H1 (cell line): ENCODE results near the gene TMC4. TPM values are rescaled to one million over a fixed set of nuclear protein-coding genes. Genes with fewer than 3 reads are reported as not detected.

Experiments used
- CTCF ChIA-PET: fragments of 300-600 bp; sonication (Branson Sonifier 250); formaldehyde crosslinking; loops from one replicate; lab custom pipeline; 2021; ENCODE audit not compliant: partially characterized antibody; lab: Charles Lee
- POLR2A ChIA-PET: fragments of 300-600 bp; sonication (Branson Sonifier 250); formaldehyde crosslinking; loops from one replicate; lab custom pipeline; 2021; ENCODE audit warnings: inconsistent platforms; ENCODE audit not compliant: partially characterized antibody; lab: Charles Lee
- DNase-seq, 2 experiments: peaks; one replicate each; pipeline versions ENCODE4 v3.0.0 to v3.0.0-alpha.2; 2010 to 2022; ENCODE audit warnings: low spot score in 2 of 2, low read depth in 1 of 2, mixed read lengths in 1 of 2
- FAIRE-seq: peaks from 2 replicates; lab custom pipeline; 2011; peaks lifted over from hg19 to GRCh38; lab: Jason Lieb, UNC
- H2AFZ ChIP-seq: 2 replicates; pipeline ENCODE4 v1.8.1; 2012; ENCODE audit warnings: low read length, inconsistent platforms
- H2AK5ac ChIP-seq: 2 replicates; pipeline ENCODE4 v1.6.1; 2013; ENCODE audit warnings: low read depth, low read length
- H2BK120ac ChIP-seq: replicated peaks from 2 replicates; pipeline ENCODE3; 2013; ENCODE audit warnings: low read depth, low read length, inconsistent platforms
- H2BK12ac ChIP-seq: 2 replicates; pipeline ENCODE4 v1.6.1; 2013; ENCODE audit warnings: low read depth, low read length
- H2BK15ac ChIP-seq: 2 replicates; pipeline ENCODE4 v1.6.1; 2013; ENCODE audit warnings: low read length
- H2BK20ac ChIP-seq: 2 replicates; pipeline ENCODE4 v1.6.1; 2013; ENCODE audit warnings: low read length
- H2BK5ac ChIP-seq: 2 replicates; pipeline ENCODE4 v1.6.1; 2013; ENCODE audit warnings: low read depth, low read length
- H3K14ac ChIP-seq: 2 replicates; pipeline ENCODE4 v1.6.1; 2013; ENCODE audit warnings: inconsistent platforms; ENCODE audit not compliant: insufficient read length
- H3K18ac ChIP-seq: 2 replicates; pipeline ENCODE4 v1.6.1; 2013; ENCODE audit warnings: low read length; ENCODE audit errors: extremely low read depth
- H3K23ac ChIP-seq: 2 replicates; pipeline ENCODE4 v1.6.1; 2013; ENCODE audit warnings: inconsistent platforms; ENCODE audit not compliant: insufficient read length
- H3K23me2 ChIP-seq: 2 replicates; pipeline ENCODE4 v1.6.1; 2013; ENCODE audit warnings: low read depth, low read length
- H3K27ac ChIP-seq: 2 replicates; pipeline ENCODE4 v1.6.1; 2011; ENCODE audit warnings: low read depth, low read length, inconsistent platforms
- H3K27me3 ChIP-seq, 4 experiments: replicated peaks in 1 of 4; 1 replicate in 1 of 4; 2 replicates in 3 of 4; pipeline versions ENCODE4 v1.6.1 to v1.8.1; 2011 to 2013; ENCODE audit warnings: low read length in 3 of 4, mild to moderate bottlenecking in 3 of 4, inconsistent platforms in 2 of 4, mixed read lengths in 2 of 4, moderate library complexity in 1 of 4; ENCODE audit not compliant: control insufficient read depth in 3 of 4, insufficient read depth in 3 of 4; ENCODE audit errors: extremely low read depth in 1 of 4
- H3K36me3 ChIP-seq, 4 experiments: 2 replicates each; pipeline versions ENCODE4 v1.6.1 to v1.8.1; 2011 to 2013; ENCODE audit warnings: mild to moderate bottlenecking in 4 of 4, low read length in 3 of 4, moderate library complexity in 2 of 4, control low read depth in 1 of 4, inconsistent platforms in 1 of 4; ENCODE audit not compliant: insufficient read depth in 4 of 4, control insufficient read depth in 2 of 4
- H3K4ac ChIP-seq: replicated peaks from 2 replicates; pipeline ENCODE3; 2013; ENCODE audit warnings: low read length, low read depth, mixed read lengths, inconsistent platforms; ENCODE audit not compliant: insufficient read length
- H3K4me1 ChIP-seq, 4 experiments: replicated peaks in 1 of 4; 1 replicate in 1 of 4; 2 replicates in 3 of 4; pipeline versions ENCODE4 v1.6.1 to v1.8.1; 2011 to 2013; ENCODE audit warnings: low read length in 3 of 4, inconsistent platforms in 2 of 4, mixed read lengths in 1 of 4; ENCODE audit not compliant: insufficient read depth in 4 of 4, control insufficient read depth in 3 of 4
- H3K4me2 ChIP-seq, 2 experiments: 2 replicates each; pipeline versions ENCODE4 v1.6.1 to v1.8.1; 2011 to 2013; ENCODE audit warnings: low read depth in 2 of 2, low read length in 2 of 2, control low read depth in 1 of 2, inconsistent platforms in 1 of 2, mild to moderate bottlenecking in 1 of 2; ENCODE audit not compliant: insufficient read depth in 1 of 2
- H3K4me3 ChIP-seq, 4 experiments: fragments of 200-600, 300-600 bp in 1 of 4; sonication (generic), shearing (Covaris generic), sonication (Bioruptor Twin) in 1 of 4; 2 replicates each; pipeline versions ENCODE4 v1.5.1 to v1.8.1; 2011 to 2016; ENCODE audit warnings: low read length in 4 of 4, low read depth in 3 of 4, control low read depth in 2 of 4, inconsistent platforms in 2 of 4, mild to moderate bottlenecking in 2 of 4, mixed read lengths in 1 of 4, moderate library complexity in 1 of 4; ENCODE audit not compliant: insufficient read depth in 2 of 4; ENCODE audit errors: extremely low read depth in 1 of 4
- H3K56ac ChIP-seq: replicated peaks from 2 replicates; pipeline ENCODE3; 2013; ENCODE audit warnings: low read depth, mild to moderate bottlenecking, mixed read lengths, low read length, inconsistent platforms; ENCODE audit not compliant: insufficient read length
- H3K79me1 ChIP-seq: 2 replicates; pipeline ENCODE4 v1.6.1; 2013; ENCODE audit warnings: low read depth, low read length, control low read depth
- H3K79me2 ChIP-seq, 2 experiments: 2 replicates each; pipeline versions ENCODE4 v1.6.1 to v1.8.1; 2012 to 2013; ENCODE audit warnings: low read length in 2 of 2, mild to moderate bottlenecking in 2 of 2, inconsistent platforms in 1 of 2; ENCODE audit not compliant: insufficient read depth in 2 of 2, control insufficient read depth in 1 of 2
- H3K9ac ChIP-seq, 4 experiments: replicated peaks in 1 of 4; 1 replicate in 1 of 4; 2 replicates in 3 of 4; pipeline versions ENCODE4 v1.6.1 to v1.8.1; 2011 to 2013; ENCODE audit warnings: low read depth in 3 of 4, low read length in 3 of 4, control low read depth in 2 of 4, mild to moderate bottlenecking in 2 of 4, moderate library complexity in 2 of 4, inconsistent platforms in 1 of 4; ENCODE audit errors: extremely low read depth in 1 of 4
- H3K9me3 ChIP-seq, 2 experiments: 2 replicates each; pipeline versions ENCODE4 v1.6.1 to v1.8.1; 2012 to 2013; ENCODE audit warnings: mild to moderate bottlenecking in 2 of 2, moderate library complexity in 2 of 2, control low read depth in 1 of 2, inconsistent platforms in 1 of 2, low read depth in 1 of 2, low read length in 1 of 2, mixed read lengths in 1 of 2; ENCODE audit not compliant: insufficient read depth in 2 of 2
- H4K20me1 ChIP-seq, 2 experiments: replicated peaks in 1 of 2; 2 replicates each; pipeline versions ENCODE3 to v1.8.1; 2011 to 2013; ENCODE audit warnings: inconsistent platforms in 2 of 2, low read length in 2 of 2, mild to moderate bottlenecking in 1 of 2; ENCODE audit not compliant: insufficient read depth in 2 of 2, control insufficient read depth in 1 of 2
- H4K5ac ChIP-seq: 2 replicates; pipeline ENCODE4 v1.6.1; 2013; ENCODE audit warnings: low read length, low read depth, mixed read lengths, inconsistent platforms; ENCODE audit not compliant: insufficient read length
- H4K8ac ChIP-seq: 2 replicates; pipeline ENCODE4 v1.8.0; 2013; ENCODE audit warnings: mild to moderate bottlenecking, moderate library complexity, low read length, inconsistent platforms; ENCODE audit not compliant: insufficient read depth; ENCODE audit errors: extremely low read depth
- H4K91ac ChIP-seq: replicated peaks from 2 replicates; pipeline ENCODE3; 2013; ENCODE audit warnings: low read length, mixed read lengths, inconsistent platforms; ENCODE audit not compliant: insufficient read length
- CTBP2 ChIP-seq: IDR thresholded peaks from 2 replicates; pipeline ENCODE4 v1.7.0; 2011; ENCODE audit warnings: borderline replicate concordance, mild to moderate bottlenecking, moderate library complexity, mixed read lengths, low read length; ENCODE audit not compliant: insufficient read depth, insufficient read length
- WGBS, 2 experiments: shearing (Covaris generic) in 1 of 2; methylation state at CpG; one replicate each; pipeline versions ENCODE4 v1.1.6 to v1.1.7; 2013 to 2015; ENCODE audit warnings: low lambda C conversion rate in 2 of 2, mixed read lengths in 2 of 2, inconsistent platforms in 1 of 2, low coverage in 1 of 2, missing lambda C conversion rate in 1 of 2; ENCODE audit not compliant: insufficient replicate concordance in 2 of 2, insufficient coverage in 1 of 2, insufficient read length in 1 of 2; ENCODE audit errors: extremely low coverage in 1 of 2, missing lambda C conversion rate in 1 of 2; 5-methylcytosine and 5-hydroxymethylcytosine counted together
- polyA plus RNA-seq, 7 experiments: library from polyadenylated mRNA; depleted of rRNA in 3 of 7; stranded (reverse) in 5 of 7; unstranded in 2 of 7; fragments of >200 nt in 5 of 7; fragments of 200-250 nt in 2 of 7; gene quantifications; 1 replicate in 5 of 7; 2 replicates in 1 of 7; 4 replicates in 1 of 7; pipeline versions ENCODE4 v1.2.1 to v1.2.3, GENCODE V29; 2011 to 2013; ENCODE audit warnings: missing spikeins in 2 of 7, mixed read lengths in 2 of 7
- total RNA-seq: library from RNA; stranded (reverse); fragmentation: NEBNext Ultra II Directional; extraction: Animal tissue kit (Norgen Biotek cat#: 25700); gene quantifications from 2 replicates; pipeline ENCODE4 v1.2.1, GENCODE V29; 2021

TMC4 gene
- total and polyA plus RNA-seq, 2 of the 8 experiments (the other 6 are each of a cell fraction or from before 2014, with no cell fraction given) = 5.5 to 6.3 TPM

DNA sequence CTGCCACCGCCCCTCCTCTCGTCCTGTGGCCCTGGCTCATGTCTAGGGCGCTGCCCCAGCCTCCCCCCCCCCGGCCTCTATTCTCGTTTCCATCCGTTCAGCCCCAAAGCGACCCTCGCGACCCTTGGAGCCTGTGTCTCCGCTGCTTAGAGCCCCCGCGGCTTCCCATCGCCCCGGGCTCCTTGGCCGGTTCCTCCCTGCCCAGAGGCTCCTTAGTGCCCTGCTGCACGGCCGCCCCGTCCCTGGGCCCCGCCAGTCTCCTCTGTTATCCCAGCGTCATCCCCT, 44.6 kb downstream of the TMC4 start:
- no peak overlapping the region for H3K56ac ChIP-seq
- POLR2A ChIA-PET = interaction anchor here (2.9 kb wide), 1 partner anchor 10 kb away, joined by 13 read pairs; no protein-coding TSS in a partner anchor

More for the DNA sequence above, 44.6 kb downstream of the TMC4 start:
- Histone ChIP-seq H2BK12ac (no peak overlapping the region), H2AK5ac (no peak overlapping the region), H2BK20ac (no peak overlapping the region), H3K79me2 (no peaks in the 10 kb centered on the region), H3K4me3 (no peak overlapping the region), H4K8ac (no peak overlapping the region), H3K4me2 (no peak overlapping the region), H3K9me3 (peaks cover 0 to 6% of the 10 kb centered on the region in 2 experiments; a peak in 2 of 4 replicates), H4K20me1 (peaks cover 0 to 6% of the 10 kb centered on the region in 2 experiments), H3K14ac (no peak overlapping the region), H3K27me3 (no peaks in the 10 kb centered on the region), H2BK120ac (no peak overlapping the region), H4K91ac (no peak overlapping the region), H3K23me2 (no peaks in the 10 kb centered on the region), H2BK5ac (no peak overlapping the region), H3K4ac (no peak overlapping the region), H3K36me3 (peaks cover 21 to 76% (median 38%) of the 10 kb centered on the region in 4 experiments), H3K23ac (no peak overlapping the region), H2AFZ (no peak overlapping the region), H3K18ac (no peak overlapping the region), H3K9ac (no peak overlapping the region), H3K4me1 (no peaks in the 10 kb centered on the region), H3K79me1 (no peaks in the 10 kb centered on the region), H3K27ac (no peak overlapping the region), H4K5ac (no peak overlapping the region), H2BK15ac (no peak overlapping the region)
- CTCF ChIA-PET = no interaction called here
- WGBS, 2 experiments = 82% methylated on average over 14 of the region's 20 CpGs; no CpG with 5 or more reads in 1 of the 2 experiments
- FAIRE-seq = no peak
- no peak for DNase-seq
- TF ChIP-seq CTBP2 = no peak
